Panc1 (cell line): ENCODE results near the gene MAMDC2. TPM values are rescaled to one million over a fixed set of nuclear protein-coding genes. Genes with fewer than 3 reads are reported as not detected.

ENCODE experiments used
- ATAC-seq: fragments of 200-7000 bp; cut with Tn5 transposase; 2 replicates; pipeline ENCODE4 v1.9.1; 2020; ENCODE audit warnings: mild to moderate bottlenecking, moderate library complexity
- BruUV-seq: library from RNA; stranded (reverse); fragments of 400-500 nt; replicated peaks from 2 replicates; lab custom pipeline; 2021; lab: Mats Ljungman, UMichigan
- CTCF ChIA-PET: fragments of 300-600 bp; sonication (Branson Sonifier 250); formaldehyde crosslinking; loops from one replicate; lab custom pipeline; 2022; ENCODE audit warnings: antibody characterized with exemption; lab: Charles Lee
- POLR2A ChIA-PET: fragments of 300-600 bp; sonication (Branson Sonifier 250); formaldehyde crosslinking; loops from one replicate; lab custom pipeline; 2022; ENCODE audit warnings: antibody characterized with exemption; lab: Charles Lee
- DNase-seq: peaks from one replicate; pipeline ENCODE4 v3.0.0-alpha.2; 2010; ENCODE audit warnings: low read depth, low spot score
- H3K27ac ChIP-seq: 2 replicates; pipeline ENCODE4 v1.5.1; 2011; ENCODE audit warnings: mild to moderate bottlenecking, low read length, inconsistent platforms
- H3K27me3 ChIP-seq: fragments of 200-500 bp; sonication (Bioruptor generic); 2 replicates; pipeline ENCODE4 v1.6.0; 2014; ENCODE audit warnings: low read length, inconsistent platforms; ENCODE audit not compliant: control insufficient read depth, insufficient read depth
- H3K36me3 ChIP-seq: fragments of 200-500 bp; sonication (Bioruptor generic); 2 replicates; pipeline ENCODE4 v1.5.1; 2014; ENCODE audit warnings: inconsistent platforms, mild to moderate bottlenecking, low read length, moderate library complexity; ENCODE audit not compliant: control insufficient read depth, insufficient read depth
- H3K4me1 ChIP-seq: 2 replicates; pipeline ENCODE4 v1.5.1; 2011; ENCODE audit warnings: inconsistent platforms, mild to moderate bottlenecking, low read length, moderate library complexity; ENCODE audit not compliant: control insufficient read depth, insufficient read depth
- H3K4me3 ChIP-seq, 2 experiments: 2 replicates each; pipeline ENCODE4 v1.5.1; 2011 to 2012; ENCODE audit warnings: low read depth in 2 of 2, low read length in 2 of 2, mild to moderate bottlenecking in 2 of 2, inconsistent platforms in 1 of 2, moderate library complexity in 1 of 2
- H3K9me3 ChIP-seq: fragments of 200-500 bp; sonication (Bioruptor generic); 2 replicates; pipeline ENCODE4 v1.5.1; 2014; ENCODE audit warnings: low read depth, mild to moderate bottlenecking, inconsistent platforms, low read length, moderate library complexity; ENCODE audit not compliant: control insufficient read depth, insufficient read depth
- POLR2AphosphoS5 ChIP-seq: IDR thresholded peaks from 2 replicates; pipeline ENCODE4 v1.6.1; 2012; ENCODE audit warnings: mild to moderate bottlenecking, low read depth, low read length, moderate library complexity
- SIN3A ChIP-seq: IDR thresholded peaks from 2 replicates; pipeline ENCODE4 v1.6.1; 2012; ENCODE audit warnings: low read depth, mild to moderate bottlenecking, low read length, moderate library complexity, borderline replicate concordance; ENCODE audit not compliant: insufficient read depth
- TCF7L2 ChIP-seq: IDR thresholded peaks from 2 replicates; pipeline ENCODE4 v1.6.1; 2011; ENCODE audit warnings: mild to moderate bottlenecking, low read depth, low read length, inconsistent platforms
- in situ Hi-C: cut with HindIII; loops from 2 replicates; pipeline ENCODE4 v1.10.0; 2016; ENCODE audit warnings: low sequenced_read_pairs, low pct_unique_long_range_greater_than_20kb
- intact Hi-C: fragments of 100-400 bp; cut with micrococcal nuclease; formaldehyde crosslinking; loops from one replicate; pipeline ENCODE4 v1.10.0; 2022; ENCODE audit not compliant: unreplicated experiment
- total RNA-seq: library from RNA; stranded (reverse); gene quantifications from one replicate; pipeline ENCODE4 v1.2.1, GENCODE V29; 2021; ENCODE audit not compliant: unreplicated experiment
- TF ChIP-seq, protein P1 (sequence below), 2 experiments: IDR thresholded peaks; 2 replicates each; pipeline ENCODE4 v1.6.1; 2011 to 2012; ENCODE audit warnings: low read depth in 2 of 2, control low read depth in 1 of 2, low read length in 1 of 2, mild to moderate bottlenecking in 1 of 2, moderate library complexity in 1 of 2; ENCODE audit not compliant: insufficient read depth in 1 of 2
- TF ChIP-seq, protein P2 (sequence below): fragments of 450-650 bp; IDR thresholded peaks from 2 replicates; pipeline ENCODE4 v1.5.1; 2017; ENCODE audit warnings: mild to moderate bottlenecking

Gene MAMDC2
- total RNA-seq, 1 experiment from 2014 or later = 1.5 TPM

DNA sequence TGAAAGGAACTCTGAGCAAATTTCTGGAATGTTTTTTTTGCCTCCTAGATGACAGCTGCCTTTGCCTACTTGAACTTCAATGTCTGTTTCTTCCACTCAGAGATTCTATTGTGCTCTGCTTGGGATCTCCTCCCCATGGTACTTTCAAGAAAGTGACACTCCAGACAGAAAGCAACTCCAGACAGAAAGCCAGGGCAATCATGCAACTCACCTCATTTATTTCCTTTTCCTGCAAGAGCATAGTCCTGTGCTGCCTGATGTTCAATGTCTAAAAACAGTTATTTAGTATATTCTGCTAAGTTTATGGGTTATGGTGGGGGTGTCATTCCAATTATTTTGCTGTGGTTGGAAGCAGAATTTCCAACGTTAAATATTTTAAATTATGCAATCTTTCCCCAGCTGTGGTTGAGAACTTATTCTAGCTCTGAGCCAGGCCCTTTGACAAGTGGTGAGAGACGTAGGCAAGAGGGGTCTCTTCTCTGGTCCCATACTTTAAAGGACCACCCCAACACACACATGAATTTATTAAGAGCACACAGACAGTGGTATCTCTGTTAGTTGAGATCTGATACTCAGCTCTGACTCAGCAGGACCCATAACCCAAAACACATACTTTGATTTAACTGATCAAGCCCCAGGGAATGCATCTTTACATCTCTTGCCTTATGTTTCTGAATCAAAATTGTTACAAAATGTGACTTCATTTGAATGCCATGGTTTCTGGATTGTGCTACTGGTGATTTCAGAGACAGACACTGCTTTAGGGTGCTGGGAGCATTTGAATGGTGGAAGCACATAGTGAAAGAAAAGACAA is 39.5 kb upstream of the MAMDC2 start:
- Histone ChIP-seq H3K27ac (no peak overlapping the region), H3K27me3 (no peaks in the 10 kb centered on the region), H3K9me3 (no peaks in the 10 kb centered on the region), H3K4me3 (no peak overlapping the region), H3K36me3 (no peaks in the 10 kb centered on the region), H3K4me1 (no peaks in the 10 kb centered on the region)
- intact Hi-C loops (no loop called here), in situ Hi-C loops (no loop called here)
- POLR2A ChIA-PET = no interaction called here
- no peak for DNase-seq
- TF ChIP-seq SIN3A (no peak), TCF7L2 (no peak), POLR2AphosphoS5 (no peak)
- TF ChIP-seq, protein P1, sequence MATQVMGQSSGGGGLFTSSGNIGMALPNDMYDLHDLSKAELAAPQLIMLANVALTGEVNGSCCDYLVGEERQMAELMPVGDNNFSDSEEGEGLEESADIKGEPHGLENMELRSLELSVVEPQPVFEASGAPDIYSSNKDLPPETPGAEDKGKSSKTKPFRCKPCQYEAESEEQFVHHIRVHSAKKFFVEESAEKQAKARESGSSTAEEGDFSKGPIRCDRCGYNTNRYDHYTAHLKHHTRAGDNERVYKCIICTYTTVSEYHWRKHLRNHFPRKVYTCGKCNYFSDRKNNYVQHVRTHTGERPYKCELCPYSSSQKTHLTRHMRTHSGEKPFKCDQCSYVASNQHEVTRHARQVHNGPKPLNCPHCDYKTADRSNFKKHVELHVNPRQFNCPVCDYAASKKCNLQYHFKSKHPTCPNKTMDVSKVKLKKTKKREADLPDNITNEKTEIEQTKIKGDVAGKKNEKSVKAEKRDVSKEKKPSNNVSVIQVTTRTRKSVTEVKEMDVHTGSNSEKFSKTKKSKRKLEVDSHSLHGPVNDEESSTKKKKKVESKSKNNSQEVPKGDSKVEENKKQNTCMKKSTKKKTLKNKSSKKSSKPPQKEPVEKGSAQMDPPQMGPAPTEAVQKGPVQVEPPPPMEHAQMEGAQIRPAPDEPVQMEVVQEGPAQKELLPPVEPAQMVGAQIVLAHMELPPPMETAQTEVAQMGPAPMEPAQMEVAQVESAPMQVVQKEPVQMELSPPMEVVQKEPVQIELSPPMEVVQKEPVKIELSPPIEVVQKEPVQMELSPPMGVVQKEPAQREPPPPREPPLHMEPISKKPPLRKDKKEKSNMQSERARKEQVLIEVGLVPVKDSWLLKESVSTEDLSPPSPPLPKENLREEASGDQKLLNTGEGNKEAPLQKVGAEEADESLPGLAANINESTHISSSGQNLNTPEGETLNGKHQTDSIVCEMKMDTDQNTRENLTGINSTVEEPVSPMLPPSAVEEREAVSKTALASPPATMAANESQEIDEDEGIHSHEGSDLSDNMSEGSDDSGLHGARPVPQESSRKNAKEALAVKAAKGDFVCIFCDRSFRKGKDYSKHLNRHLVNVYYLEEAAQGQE (IDR thresholded peaks at IDR 0.05; ENCODE audit: insufficient read depth in 1 of 2, low read depth in 2 of 2, low read length in 1 of 2) = no peak
- TF ChIP-seq, protein P2, sequence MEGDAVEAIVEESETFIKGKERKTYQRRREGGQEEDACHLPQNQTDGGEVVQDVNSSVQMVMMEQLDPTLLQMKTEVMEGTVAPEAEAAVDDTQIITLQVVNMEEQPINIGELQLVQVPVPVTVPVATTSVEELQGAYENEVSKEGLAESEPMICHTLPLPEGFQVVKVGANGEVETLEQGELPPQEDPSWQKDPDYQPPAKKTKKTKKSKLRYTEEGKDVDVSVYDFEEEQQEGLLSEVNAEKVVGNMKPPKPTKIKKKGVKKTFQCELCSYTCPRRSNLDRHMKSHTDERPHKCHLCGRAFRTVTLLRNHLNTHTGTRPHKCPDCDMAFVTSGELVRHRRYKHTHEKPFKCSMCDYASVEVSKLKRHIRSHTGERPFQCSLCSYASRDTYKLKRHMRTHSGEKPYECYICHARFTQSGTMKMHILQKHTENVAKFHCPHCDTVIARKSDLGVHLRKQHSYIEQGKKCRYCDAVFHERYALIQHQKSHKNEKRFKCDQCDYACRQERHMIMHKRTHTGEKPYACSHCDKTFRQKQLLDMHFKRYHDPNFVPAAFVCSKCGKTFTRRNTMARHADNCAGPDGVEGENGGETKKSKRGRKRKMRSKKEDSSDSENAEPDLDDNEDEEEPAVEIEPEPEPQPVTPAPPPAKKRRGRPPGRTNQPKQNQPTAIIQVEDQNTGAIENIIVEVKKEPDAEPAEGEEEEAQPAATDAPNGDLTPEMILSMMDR = no peak
- ATAC-seq = no peak
- no TSS peak for BruUV-seq
- CTCF ChIA-PET = no interaction called here

DNA sequence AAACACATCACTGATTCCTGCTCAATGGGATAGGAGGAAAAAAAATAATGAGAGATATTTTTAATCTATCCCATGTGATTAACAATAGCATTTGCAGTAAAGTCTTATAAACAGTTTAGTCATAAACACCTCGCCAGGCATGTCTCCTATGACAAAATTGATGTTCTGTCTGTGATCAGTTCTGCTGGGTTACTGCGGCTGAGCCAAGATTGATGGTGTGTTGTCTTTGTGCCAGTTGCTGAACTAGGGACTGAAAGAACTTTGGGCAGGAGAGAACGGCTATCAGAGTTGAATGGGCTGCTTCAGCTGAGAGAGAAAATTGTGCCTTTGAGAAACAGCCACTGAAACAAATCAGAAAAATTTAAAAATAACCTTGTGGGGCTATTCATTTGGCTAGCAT is 37.3 kb upstream of the MAMDC2 start:
- H3K36me3 ChIP-seq = no peaks in the 10 kb centered on the region
- intact Hi-C loops = no loop called here
- no peak overlapping the region for H3K4me3 ChIP-seq
- no peaks in the 10 kb centered on the region for H3K9me3 ChIP-seq
- no peak overlapping the region for H3K27ac ChIP-seq
- no peak for ATAC-seq
- H3K27me3 ChIP-seq = no peaks in the 10 kb centered on the region
- TF ChIP-seq, protein P2 = no peak
- TF ChIP-seq SIN3A (no peak), TCF7L2 (no peak), POLR2AphosphoS5 (no peak)
- TF ChIP-seq, protein P1 (IDR thresholded peaks at IDR 0.05; ENCODE audit: insufficient read depth in 1 of 2, low read depth in 2 of 2, low read length in 1 of 2) = no peak
- ChIA-PET POLR2A (no interaction called here), CTCF (no interaction called here)
- no peaks in the 10 kb centered on the region for H3K4me1 ChIP-seq
- no TSS peak for BruUV-seq
- in situ Hi-C loops = no loop called here
- DNase-seq = no peak
